Forelimb muscle (tissue), 1 donor: Measurements from ENCODE around the gene SVBP. TPM values are rescaled to one million over a fixed set of nuclear protein-coding genes. Genes with fewer than 3 reads are reported as not detected.

Source experiments
- DNase-seq: peaks from one replicate; pipeline ENCODE4 v3.0.0-alpha.2; 2013; ENCODE audit warnings: low read depth
- polyA plus RNA-seq: library from polyadenylated mRNA; unstranded; fragments of 120-200 nt; gene quantifications from one replicate; pipeline ENCODE4 v1.2.1, GENCODE V29; 2013; ENCODE audit not compliant: insufficient read length

Gene SVBP
- polyA plus RNA-seq, 1 donor, result 43.2 TPM

- DNase-seq, result no peak
These were observed 51.9 kb downstream of the SVBP start for GRCh38 chr1:42765269-42765668.

GRCh38 chr1:42762269-42762668 lies 54.9 kb downstream of the SVBP start:
- DNase-seq, result no peak

GRCh38 chr1:42761567-42761966 lies 55.6 kb downstream of the SVBP start:
- DNase-seq, result no peak

GRCh38 chr1:42759114-42759513 lies 58.1 kb downstream of the SVBP start:
- no peak for DNase-seq

- no peak for DNase-seq
These were observed 58.6 kb downstream of the SVBP start for GRCh38 chr1:42758641-42759040.

GRCh38 chr1:42757892-42758275 lies 59.3 kb downstream of the SVBP start:
- no peak for DNase-seq

Other genes with a start within 250 kb of the SVBP start
- gene PPIH, start 159.0 kb downstream of the SVBP start, polyA plus RNA-seq, result 37.9 TPM
- gene YBX1, start 135.0 kb downstream of the SVBP start, polyA plus RNA-seq, result 921 TPM
- 0.34 TPM for gene CLDN19, start 77.2 kb downstream of the SVBP start, polyA plus RNA-seq
- 57.1 TPM for gene P3H1, start 50.4 kb downstream of the SVBP start, polyA plus RNA-seq
- 8.2 TPM for gene C1orf50, start 50.1 kb downstream of the SVBP start, polyA plus RNA-seq
- gene TMEM269, start 32.4 kb downstream of the SVBP start, polyA plus RNA-seq, result 0.83 TPM
- 9.0 TPM for gene ERMAP, start 275 bp downstream of the SVBP start, polyA plus RNA-seq
- 10.8 TPM for gene ZNF691, start 29.2 kb upstream of the SVBP start, polyA plus RNA-seq
- 22.1 TPM for gene SLC2A1, start 141.5 kb upstream of the SVBP start, polyA plus RNA-seq